Iris pigment epithelial cell (primary cell): ENCODE results near the gene DYNC1LI1.

Experiments
- DNase-seq: peaks from one replicate; pipeline ENCODE4 v3.0.0-alpha.2; 2011; ENCODE audit warnings: low read depth

The DYNC1LI1 gene

DNA sequence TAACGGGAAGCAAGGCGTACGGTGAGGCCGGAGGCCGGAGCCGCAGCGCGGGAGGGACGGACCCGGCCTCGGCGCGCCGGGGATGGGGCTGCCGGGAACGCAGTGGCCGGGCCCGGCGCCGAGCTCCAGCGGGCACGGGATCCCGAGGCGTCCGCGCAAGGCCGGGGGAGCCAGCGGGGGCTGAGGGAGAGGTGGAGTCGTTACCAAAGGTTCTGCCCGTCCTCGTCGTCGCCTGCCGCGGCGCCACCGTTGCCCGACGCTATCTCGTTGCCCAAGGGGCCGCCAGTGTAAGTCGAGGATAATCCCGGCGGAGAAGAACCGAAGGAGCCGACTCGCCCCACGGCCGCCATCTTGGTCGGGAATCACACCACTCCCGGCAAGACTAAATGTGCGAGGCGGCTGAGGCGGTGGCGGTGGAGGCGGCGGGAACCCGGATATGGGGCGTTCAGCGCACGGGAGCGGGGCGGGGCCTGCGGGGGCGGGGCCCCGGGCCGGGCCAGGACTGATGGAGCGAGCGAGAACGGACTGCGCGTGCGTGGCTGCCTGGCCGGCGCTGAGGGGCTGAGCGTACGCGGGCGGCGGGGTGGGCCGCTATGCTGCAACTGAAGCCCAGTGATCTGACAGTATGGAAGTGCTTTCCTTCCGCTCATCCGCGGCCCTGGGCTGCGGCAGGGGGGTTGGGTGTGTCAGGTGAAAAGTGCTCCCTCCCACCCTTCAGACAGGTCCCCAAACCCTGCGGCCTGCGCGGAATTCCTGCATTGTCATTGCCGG, at the start of gene DYNC1LI1:
Gene DYNC1LI1 (minus strand): TSS at position 438 of the 771 bp plus-strand sequence. CDS start 88 bp downstream, at position 350.
- peak; percentile 90 for DNase-seq

DNA sequence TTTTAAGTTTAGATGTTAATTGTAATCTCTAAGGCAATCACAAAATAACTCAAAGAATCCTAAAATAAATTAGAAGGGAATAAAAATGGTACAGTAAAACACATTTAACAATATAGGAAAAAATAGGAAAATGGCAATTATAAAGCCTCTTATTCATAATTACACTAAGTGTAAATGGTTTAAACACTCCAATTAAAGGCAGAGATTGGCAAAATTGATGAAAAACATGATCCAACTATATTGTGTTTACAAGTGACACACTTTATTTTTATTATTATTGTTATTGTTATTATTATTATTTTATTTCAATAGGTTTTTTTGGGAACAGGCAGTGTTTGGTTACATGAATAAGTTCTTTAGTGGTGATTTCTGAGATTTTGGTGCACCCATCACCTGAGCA, 48.7 kb upstream of the DYNC1LI1 start:
- DNase-seq = no peak

DNA sequence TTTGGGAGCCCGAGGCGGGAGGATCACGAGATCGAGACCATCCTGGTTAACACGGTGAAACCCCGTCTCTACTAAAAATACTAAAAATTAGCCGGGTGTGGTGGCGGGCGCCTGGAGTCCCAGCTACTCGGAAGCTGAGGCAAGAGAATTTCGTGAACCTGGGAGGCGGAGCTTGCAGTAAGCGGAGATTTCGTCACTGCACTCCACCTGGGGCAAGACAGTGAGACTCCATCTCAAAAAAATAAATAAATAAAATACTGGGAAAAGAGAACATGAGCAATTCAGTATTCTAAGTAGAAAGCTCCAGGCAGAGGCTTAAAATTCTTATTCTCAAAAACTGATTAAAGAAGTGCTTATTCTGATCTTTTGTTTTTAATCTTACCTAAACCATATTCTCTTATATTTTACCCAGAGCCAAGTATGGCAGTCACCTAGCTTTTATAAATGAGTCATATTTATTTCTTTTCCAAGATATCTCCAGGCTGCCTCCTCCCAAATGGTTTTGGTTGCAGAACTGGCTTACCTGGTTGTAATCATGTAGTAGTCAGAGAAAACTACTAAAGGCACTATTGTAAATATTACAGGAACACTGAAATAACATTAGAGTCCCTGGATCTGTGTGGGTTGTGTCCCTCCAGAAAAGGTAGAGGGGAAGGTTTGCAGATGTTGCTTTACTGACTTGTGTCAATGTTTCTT, 45.8 kb upstream of the DYNC1LI1 start:
- no peak for DNase-seq

DNA sequence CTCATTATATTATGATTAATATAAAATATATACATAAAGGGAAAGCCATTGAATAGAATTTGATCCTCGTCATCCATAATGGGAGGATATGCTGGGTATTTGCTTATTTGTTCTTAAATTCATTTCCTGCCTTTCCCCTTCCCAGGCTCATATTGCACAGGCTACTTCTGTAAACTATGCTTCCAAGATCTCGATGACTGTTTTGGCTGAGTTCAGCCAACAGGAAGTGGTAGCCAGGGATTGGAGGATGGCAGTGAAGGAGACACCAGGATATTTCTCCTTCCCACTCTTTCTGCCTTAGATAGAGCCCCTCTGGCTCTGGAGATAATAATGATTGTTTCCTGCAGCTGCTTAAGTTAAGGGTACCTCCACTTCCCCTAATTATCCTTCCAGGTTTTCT, 44.3 kb upstream of the DYNC1LI1 start:
- DNase-seq = peak; percentile 72

DNA sequence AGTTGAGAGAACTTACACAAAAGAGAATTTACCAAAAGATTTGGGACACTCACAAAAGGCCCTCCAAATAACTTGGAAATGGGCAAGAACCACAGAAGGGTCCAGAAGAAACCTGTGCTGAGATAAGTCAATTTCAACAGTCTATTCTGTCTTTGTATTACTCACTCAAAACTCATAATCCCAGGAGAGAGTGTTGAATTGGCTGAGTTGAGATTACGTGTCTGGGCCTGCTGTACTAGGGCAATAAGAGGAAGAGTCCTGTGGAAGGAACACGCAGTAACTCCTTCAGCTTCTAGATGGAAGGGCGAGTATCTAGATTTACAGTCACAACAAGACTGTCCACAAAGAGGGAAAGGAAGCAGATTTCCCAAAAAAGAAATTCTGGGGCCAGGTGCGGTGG, 42.5 kb upstream of the DYNC1LI1 start:
- DNase-seq = no peak

DNA sequence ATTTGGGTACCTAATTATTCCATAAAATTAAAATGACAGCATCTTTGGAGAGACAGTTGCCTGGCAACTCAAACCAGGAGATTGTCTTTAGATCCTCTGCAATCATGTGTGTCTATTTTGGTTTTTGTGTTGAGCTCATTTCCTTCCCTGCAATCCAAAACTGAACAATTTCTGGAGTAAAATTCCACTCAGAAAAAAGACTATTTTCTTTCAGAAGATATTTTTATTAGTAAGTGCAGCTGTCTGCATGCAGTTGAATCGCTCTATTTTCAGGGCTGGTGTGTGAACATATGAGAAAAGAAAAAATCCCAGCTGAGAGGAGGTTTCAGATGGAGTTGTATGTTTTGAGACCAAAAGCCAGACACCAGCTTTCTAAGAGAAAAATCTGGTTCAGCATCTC, 41.9 kb upstream of the DYNC1LI1 start:
- DNase-seq = no peak

DNA sequence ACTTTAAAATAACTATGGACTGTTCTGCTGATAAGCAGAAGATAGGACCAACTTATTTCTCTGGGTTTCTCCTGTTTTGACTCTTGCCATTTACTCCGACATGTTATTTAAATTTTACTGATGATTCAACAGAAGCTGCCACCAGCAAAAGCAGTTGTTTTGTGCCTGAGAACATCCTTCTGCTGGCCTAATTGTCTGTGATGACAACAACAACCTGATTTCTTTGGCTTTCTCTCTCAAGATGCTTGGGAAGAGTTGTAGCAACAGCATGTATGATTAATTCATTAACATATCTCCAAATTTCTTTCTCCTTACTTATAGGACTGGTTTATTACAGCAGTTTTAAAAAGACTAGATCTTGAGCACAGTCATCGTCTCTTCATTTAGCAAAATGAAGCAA, 36.9 kb upstream of the DYNC1LI1 start:
- DNase-seq = no peak

DNA sequence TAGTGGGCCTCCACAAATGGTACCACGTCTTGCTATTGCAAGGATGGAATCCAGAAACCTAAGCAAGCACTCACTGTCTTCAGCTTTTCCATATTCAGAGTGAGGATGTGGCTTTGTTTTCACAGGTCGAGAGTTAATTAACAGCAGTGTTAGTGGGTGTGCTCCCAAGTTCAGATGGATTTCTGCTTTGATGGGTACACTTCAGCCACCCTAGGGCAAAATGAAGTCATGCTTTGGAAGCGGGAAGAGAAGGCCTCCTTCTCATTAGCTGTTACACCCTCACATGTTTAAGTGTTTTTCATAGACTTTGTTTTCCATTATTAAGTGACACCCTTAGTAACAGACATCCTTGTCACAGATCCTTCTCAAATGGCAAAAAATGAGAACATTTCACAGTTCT, 36.3 kb upstream of the DYNC1LI1 start:
- DNase-seq = no peak

DNA sequence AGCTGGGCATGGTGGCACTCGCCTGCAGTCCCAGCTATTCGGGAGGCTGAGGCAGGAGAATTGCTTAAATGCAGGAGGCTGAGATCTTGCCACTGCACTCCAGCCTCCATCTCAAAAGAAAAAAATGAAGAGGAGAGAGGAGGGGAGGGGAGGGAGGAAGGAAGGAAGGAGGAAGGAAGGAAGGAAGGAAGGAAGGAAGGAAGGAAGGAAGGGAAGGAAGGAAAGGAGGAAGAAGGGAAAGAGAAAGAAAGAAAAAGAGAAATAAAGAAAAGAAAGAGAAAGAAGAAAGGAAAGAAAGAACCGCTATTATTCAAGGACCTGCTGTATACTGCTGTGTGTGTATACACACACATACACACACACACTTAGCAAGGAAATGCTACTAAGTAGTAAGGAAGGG, 35.6 kb upstream of the DYNC1LI1 start:
- no peak for DNase-seq

DNA sequence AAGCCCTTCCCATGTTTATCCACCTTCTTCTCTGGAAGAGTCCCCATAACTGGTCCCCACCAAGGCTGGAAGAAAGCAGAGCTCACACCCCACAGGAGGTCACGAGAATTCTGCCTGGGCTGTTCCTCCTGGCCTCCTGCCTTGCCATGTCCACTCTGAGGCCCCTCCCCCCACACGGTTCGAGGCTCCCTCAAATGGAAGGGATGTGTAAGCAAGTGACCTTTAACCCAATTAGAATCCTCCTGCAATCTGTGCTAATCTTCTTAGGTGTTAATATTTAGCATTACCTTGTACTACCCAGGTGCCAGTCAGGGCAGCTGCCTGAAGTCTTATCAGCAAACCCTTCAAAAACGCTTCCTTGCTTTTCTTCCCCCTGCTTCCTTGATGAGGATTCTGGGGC, 32.4 kb upstream of the DYNC1LI1 start:
- DNase-seq = no peak

DNA sequence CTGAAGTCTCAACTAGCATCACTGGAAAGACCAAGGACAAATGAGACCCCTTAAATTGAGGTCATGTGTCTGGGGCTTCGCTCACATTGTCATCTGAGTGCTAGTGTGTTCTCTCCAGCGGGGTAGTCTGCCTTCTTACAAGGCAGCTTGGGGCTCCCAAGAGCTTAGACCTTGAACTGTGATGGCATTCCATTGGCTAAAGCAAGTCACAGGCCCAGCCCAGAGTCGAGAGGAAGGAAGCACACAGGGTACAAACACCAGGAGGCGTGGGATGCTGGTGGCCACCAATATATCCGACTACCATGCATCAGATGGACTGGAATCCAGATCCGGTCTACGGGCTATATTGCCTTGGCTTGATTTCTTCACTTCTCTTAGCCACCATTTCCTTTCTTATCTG, 31.5 kb upstream of the DYNC1LI1 start:
- DNase-seq = no peak

DNA sequence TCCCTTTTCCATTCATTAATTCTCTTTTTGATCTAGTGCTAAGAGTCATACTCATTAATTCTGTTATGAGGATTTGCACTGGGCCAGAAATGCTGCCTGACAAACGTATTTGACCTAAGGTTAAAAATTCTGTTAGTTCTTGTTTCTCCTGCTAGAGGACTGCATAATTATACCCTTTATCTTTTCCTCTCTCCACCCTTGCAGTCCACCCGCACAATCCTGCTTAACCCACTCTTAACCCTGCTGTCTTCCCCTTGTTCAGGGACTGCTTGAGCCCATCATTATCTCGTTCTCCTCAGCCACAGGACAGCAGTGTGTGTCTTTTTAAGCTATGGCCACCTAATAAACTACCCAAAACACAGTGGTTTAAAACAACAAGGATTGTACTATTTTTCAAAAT, 31.1 kb upstream of the DYNC1LI1 start:
- DNase-seq = no peak

DNA sequence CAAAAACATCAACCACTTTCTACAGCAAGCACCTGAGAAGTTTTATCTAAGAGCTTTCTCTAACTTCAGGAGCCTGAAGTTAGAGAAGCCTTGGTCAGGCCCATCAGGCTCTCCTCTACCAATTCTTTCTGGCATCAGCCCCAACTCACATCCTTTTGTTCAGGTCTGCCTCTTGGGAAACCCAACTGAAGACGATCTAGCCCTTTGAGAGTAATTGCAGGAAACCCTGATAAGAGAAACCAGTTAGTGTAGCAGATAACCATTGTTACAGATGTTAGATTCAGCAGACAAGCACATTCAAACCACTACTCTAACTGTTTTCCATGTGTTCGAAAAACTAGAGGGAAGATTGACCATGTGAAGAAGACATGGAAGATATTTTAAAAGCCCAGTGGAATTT, 27.0 kb upstream of the DYNC1LI1 start:
- DNase-seq = no peak

DNA sequence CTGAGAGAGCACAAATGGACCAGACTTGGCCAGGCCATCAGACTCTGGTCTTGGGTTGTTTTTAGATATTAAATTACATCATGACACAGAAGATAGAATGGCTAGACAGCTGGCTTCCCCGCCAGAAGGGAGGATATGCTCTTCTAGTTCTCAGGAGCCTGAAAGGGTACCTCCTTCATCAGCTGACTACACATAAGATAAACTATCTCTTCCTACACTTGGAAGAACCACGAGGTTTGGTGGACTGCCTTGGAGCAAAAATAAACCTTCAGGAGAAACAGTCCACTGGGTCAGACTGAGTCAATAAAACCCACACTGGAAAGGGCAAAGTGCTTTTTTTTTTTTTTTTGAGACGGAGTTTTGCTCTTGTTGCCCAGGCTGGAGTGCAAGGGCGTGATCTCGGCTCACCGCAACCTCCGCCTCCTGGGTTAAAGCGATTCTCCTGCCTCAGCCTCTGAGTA, 26.3 kb upstream of the DYNC1LI1 start:
- peak; percentile 27 for DNase-seq

DNA sequence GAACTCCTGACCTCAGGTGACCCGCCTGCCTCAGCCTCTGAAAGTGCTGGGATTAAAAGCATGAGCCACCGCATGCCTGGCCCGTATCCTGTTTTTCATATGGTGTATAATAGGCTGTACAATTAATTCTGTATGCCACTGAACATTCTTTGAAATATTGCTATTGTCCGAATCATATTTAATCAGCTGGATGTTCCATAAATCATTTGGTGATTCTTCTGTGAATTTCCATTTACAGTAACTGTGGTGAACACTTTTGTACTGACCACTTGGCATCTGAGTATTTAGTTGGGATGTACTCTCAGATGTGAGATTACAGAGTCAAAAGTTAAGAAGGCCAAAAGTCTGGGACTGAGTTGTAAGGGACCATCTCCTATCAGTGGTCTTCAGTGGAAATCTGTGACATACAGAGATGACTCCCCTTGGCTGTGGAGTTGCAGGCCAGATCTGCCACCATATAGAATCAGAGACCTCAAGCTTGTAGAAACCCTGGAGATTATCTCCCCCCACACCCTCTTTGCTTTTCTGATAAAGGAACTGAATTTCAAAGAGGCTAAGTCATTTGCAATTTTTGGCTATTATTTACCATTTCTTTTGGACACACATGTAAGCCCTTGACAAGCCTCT, 25.7 kb upstream of the DYNC1LI1 start:
- no peak for DNase-seq

DNA sequence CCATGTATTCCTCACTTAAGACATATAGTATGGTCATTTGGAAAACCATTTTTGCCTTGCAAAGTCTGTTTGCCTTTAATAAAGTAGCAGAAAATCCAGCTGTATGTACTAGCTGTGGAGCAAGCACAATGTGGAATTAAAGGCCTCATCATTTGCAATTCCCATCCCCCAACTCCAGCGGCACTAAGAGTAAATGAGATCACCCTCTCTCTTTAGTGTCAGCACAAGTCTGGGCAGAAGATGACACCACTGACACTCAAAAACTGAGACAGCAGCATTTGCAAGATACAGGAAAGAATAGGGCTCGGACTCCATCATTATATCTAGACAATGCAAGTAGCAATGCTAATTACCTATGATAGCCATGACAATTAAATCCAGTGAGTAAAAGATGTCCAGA, 24.7 kb upstream of the DYNC1LI1 start:
- DNase-seq = no peak

DNA sequence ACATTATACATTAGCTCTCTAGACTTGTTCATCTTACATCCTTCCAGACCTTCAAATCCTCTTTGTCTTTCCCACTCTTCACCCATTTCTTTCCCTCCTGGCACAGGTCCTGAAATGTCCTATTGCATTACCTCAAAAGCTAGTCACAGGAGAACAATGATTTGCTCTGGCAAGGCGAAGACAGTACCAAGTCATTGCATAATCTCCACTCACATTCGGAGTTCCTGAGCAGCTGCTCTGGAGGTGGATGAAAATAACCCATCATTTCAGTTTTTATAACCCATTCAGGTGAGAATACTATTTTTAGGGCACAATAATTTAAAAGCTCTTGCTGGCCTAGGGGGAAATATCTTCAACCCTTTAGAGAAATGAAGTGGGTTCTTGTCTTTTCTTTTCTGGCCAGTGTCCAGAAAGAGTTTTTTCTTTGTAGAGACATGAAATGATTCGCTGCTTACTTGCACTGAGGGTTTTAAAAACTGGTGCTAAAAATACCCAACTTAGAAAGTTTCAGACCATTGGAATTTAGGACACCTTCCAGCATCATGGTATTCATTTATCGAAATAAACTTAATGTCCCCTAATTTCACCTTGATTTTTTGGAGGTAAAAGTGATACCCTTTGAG, 23.4 kb upstream of the DYNC1LI1 start:
- peak; percentile 69 for DNase-seq

DNA sequence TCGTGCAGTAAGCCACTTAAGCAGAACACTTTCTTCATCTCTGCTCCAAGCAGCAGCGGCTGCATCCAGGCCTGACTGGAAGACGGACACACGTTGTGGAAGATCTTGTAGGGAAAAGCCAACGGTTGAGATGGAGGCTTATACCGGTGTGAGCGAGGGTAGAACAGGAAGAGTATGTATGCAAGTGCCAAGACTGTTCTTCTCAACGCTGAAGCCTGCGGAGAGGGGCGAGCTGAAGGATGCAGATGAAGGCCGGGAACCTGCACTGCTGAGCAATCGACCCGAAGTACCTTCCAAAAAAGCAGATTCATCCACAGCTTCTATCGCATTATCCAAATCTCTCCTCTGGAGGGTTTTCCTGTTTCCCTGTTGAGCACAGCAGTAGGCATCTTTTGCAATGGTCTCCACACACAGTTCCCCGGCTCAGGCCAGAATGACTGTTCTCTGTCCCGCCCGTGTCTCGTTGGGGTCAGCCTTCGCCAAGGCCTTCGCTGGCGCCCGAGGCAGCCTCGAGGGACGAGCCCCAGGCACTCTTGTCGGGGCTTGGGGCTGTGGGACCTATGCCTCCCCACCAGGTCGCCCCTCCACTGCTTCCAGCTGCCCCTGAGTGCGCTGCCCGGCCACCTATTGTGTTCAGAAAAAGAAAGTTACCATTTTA, 22.2 kb upstream of the DYNC1LI1 start:
- DNase-seq = peak; percentile 10

DNA sequence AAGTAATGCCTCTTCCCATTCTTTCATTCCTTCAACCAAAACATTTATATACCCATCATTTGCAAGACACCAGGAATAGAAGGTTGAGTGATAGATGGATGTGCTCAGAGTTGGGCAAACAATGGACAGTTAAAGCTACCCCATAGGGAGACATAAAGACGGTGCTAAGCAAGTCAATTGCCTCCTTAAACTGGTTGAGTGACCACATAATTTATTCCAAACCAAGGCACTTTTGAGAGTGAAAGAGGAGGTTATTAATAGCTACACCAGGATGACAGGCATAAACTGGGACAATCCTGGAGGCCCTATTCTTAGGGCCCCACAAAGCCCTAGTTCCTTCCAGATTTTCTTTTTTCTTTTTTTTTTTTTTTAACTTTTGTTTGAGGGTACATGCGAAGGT, 21.4 kb upstream of the DYNC1LI1 start:
- no peak for DNase-seq

DNA sequence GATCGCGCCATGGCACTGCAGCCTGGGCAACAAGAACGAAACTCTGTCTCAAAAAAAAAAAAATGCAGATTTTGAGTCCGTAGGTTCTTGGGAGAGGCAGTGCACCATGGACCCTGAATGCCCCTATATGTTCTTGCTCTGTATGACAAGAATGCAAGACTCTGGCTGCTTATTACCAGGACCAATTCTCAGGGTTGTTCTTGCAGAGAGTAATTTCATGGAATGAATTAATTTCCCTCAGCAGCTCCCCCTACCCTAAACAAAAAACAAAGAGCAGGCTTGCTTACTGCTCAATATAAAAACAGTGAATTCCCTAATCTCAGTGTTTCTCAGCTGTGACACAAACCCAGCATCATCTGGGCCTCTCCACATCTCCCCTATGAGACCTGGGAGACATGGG, 20.5 kb upstream of the DYNC1LI1 start:
- DNase-seq = no peak

DNA sequence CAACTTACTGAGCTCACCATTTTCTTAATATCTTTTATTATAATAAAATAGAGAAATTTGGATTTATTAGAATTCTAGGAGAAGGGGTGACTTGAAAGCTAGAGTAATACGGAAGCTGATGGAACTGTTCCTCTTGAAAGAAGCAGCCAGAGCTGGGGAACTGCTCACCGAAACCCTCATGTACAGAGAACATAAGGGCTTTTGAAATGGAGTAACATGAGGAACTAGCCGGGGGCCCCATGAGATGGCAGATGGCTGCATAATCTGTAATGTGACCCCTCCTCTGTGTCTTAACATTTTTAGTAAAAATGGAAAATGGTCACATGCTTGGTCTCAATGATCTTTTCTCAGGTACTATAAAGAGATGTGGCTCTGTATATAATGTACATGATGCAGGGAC, 15.7 kb upstream of the DYNC1LI1 start:
- DNase-seq = no peak

DNA sequence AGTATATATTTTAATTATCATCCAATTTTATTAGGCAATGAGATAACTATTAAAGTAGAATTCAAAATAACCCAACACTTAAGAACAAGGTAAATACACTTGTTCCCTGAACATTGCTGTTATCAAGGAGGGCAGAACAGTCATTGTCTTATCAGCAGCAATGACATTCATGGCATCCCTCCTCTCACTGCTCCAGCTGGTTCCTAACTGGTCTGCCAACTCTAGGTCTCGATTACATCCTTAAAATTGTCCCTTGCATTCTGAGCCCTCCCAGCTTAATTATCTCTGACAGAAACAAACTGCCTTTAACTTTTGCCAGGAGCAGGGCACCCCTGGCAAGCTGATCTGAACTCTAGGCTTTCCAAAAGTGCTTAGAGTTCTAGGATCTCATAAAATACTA, 14.0 kb upstream of the DYNC1LI1 start:
- DNase-seq = no peak
